ENCODE data around the gene RELL2.

The RELL2 gene

GRCh38 chr5:141681295-141681694 lies 44.5 kb downstream of the RELL2 start:
- DNase-seq = no peak

DNA sequence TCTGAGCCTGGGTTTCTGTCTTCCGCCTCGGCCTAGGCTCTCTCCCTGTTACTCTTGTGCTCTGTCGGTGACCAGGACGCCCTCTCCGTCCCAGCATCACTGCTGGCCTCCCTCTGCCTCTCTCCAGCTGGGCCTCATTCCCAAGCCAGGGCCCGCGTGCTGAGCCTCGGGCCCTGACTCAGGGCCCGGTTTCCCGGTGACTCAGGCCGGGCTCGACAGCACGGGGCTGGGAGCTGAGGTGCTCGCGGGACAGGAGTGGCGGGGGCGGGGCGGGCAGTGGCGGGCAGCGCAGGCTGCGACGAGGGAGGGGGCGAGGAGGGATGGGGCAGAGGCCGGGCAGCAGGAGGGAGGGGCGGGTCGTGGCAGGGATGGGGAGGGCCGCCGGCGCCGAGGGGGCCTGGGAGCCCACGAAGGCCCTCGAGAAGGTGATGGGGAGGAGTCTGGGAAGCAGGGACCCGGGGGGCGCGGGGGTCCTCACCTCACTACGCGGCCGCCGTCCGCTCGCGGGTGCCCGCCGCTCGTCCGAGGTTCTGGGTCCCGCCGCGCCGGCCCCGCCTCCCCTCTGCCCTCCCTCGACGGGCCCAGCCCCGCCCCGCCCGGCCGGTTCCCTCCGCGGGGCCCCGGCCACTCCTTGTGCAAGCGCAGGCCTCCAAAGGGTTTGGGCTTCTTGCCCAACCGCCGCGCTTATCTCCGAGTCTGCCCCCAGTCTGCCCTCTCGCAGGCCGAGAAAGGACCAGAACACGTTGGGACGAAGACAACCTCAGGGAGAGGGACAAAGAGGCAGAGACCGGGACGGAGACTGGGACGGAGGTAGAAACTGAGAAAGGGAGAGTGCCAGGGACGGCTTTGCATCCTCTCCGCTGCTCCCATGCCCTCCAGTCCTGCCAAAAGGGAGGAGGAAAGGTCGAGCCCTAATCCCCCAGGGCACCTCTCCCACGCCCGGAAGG lies 45.2 kb downstream of the RELL2 start, which contains the start of gene ARAP3:
TSS of gene ARAP3 (minus strand) at position 536 of the 947 bp plus-strand sequence. CDS start 1,744 bp downstream, outside the sequence.
- peak; percentile 38 for DNase-seq

DNA sequence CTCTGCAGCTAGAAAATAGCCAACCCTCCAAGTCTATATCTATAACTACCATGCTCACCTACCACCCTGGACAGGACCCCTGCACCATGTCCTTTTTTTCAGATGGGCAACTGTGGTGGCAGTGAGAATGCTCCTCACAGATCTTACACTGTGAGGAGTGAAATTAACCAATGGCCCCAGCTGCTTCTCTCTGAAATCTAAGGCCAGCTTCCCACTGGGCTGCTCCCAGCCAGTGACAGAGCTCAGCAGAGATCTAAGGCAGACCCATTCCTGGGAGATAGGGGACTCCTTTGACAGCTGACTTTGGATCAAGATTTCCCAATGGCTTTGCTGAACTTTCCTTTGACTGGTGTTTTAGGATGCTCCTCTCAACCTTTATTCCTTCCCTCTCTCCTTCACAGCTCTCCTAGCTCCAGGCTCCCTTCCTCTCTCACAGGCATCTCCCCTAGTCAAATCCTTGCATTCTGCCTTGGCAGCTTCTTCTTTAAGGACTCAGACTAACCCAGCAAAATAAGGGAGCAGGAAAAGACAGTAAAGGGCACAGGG lies 46.9 kb downstream of the RELL2 start:
- DNase-seq = no peak

- no peak for DNase-seq
These were observed 48.8 kb downstream of the RELL2 start for GRCh38 chr5:141685591-141685990.

- DNase-seq = no peak
These were observed 50.0 kb downstream of the RELL2 start for GRCh38 chr5:141686648-141687416.
